Measurements from ENCODE around the gene THBS3. TPM values are rescaled to one million over a fixed set of nuclear protein-coding genes. Genes with fewer than 3 reads are reported as not detected.
"Not testable (repeated sequence)": the region's sequence is repeated elsewhere in the genome, so short reads cannot be mapped to it uniquely, and the experiment has no call there.

THBS3 gene
- polyA plus RNA-seq, 1 donor: 63.0 TPM

- no peak for DNase-seq (ENCODE audit: low read depth)
Measured at GRCh38 chr1:155206891-155207805, 549 bp downstream of the THBS3 start.

- DNase-seq (ENCODE audit: low read depth): no peak
Measured at GRCh38 chr1:155205969-155206593, 1.6 kb downstream of the THBS3 start.

- DNase-seq (ENCODE audit: low read depth): no peak
Measured at GRCh38 chr1:155205035-155205434, 2.7 kb downstream of the THBS3 start.

- no peak for DNase-seq (ENCODE audit: low read depth)
Measured at GRCh38 chr1:155202731-155203515, 4.8 kb downstream of the THBS3 start.

GRCh38 chr1:155202198-155202597, 5.5 kb downstream of the THBS3 start:
- no peak for DNase-seq (ENCODE audit: low read depth)

GRCh38 chr1:155200920-155201319, 6.8 kb downstream of the THBS3 start:
- no peak for DNase-seq (ENCODE audit: low read depth)

GRCh38 chr1:155199792-155200191, 7.9 kb downstream of the THBS3 start:
- no peak for DNase-seq (ENCODE audit: low read depth)

- DNase-seq (ENCODE audit: low read depth): no peak
Measured at GRCh38 chr1:155198547-155198906, 9.2 kb downstream of the THBS3 start.

GRCh38 chr1:155197901-155198546, 9.7 kb downstream of the THBS3 start:
- DNase-seq (ENCODE audit: low read depth): no peak

- DNase-seq (ENCODE audit: low read depth): no peak
Measured at GRCh38 chr1:155196893-155197638, 10.6 kb downstream of the THBS3 start.

- no peak for DNase-seq (ENCODE audit: low read depth)
Measured at GRCh38 chr1:155196103-155196892, 11.4 kb downstream of the THBS3 start.

- no peak for DNase-seq (ENCODE audit: low read depth)
Measured at GRCh38 chr1:155195201-155196102, 12.2 kb downstream of the THBS3 start.

- DNase-seq (ENCODE audit: low read depth): not testable (repeated sequence)
Measured at GRCh38 chr1:155193991-155194240, 13.8 kb downstream of the THBS3 start.

GRCh38 chr1:155193275-155193990, 14.3 kb downstream of the THBS3 start:
- DNase-seq (ENCODE audit: low read depth): no peak

- DNase-seq (ENCODE audit: low read depth): no peak
Measured at GRCh38 chr1:155192346-155193274, 15.1 kb downstream of the THBS3 start.

- no peak for DNase-seq (ENCODE audit: low read depth)
Measured at GRCh38 chr1:155191904-155192303, 15.8 kb downstream of the THBS3 start.

- DNase-seq (ENCODE audit: low read depth): not testable (repeated sequence)
Measured at GRCh38 chr1:155189926-155190325, 17.8 kb downstream of the THBS3 start.

GRCh38 chr1:155188268-155188667, 19.4 kb downstream of the THBS3 start:
- no peak for DNase-seq (ENCODE audit: low read depth)

Measured in forelimb muscle (tissue), 1 donor.